Osteoblast (primary cell): ENCODE results near the gene JUN. TPM values are rescaled to one million over a fixed set of nuclear protein-coding genes. Genes with fewer than 3 reads are reported as not detected.

Source experiments
- DNase-seq: peaks from one replicate; pipeline ENCODE4 v3.0.0; 2011; ENCODE audit warnings: low spot score, mixed read lengths; ENCODE audit not compliant: insufficient read length; ENCODE audit errors: missing footprints
- H2AFZ ChIP-seq: 2 replicates; pipeline ENCODE4 v1.6.0; 2011; ENCODE audit warnings: mild to moderate bottlenecking, low read length
- H3K27ac ChIP-seq: 2 replicates; pipeline ENCODE4 v1.5.1; 2011; ENCODE audit warnings: mild to moderate bottlenecking, low read depth, low read length, moderate library complexity
- H3K27me3 ChIP-seq: 2 replicates; pipeline ENCODE4 v1.6.0; 2012; ENCODE audit warnings: mild to moderate bottlenecking, control low read depth, inconsistent platforms, low read length, moderate library complexity; ENCODE audit not compliant: insufficient read depth
- H3K36me3 ChIP-seq: 2 replicates; pipeline ENCODE4 v1.5.1; 2011; ENCODE audit warnings: mild to moderate bottlenecking, low read length, control low read depth, moderate library complexity; ENCODE audit not compliant: insufficient read depth
- H3K4me1 ChIP-seq: 2 replicates; pipeline ENCODE4 v1.5.1; 2011; ENCODE audit warnings: mild to moderate bottlenecking, low read length, control low read depth, moderate library complexity; ENCODE audit not compliant: insufficient read depth
- H3K4me2 ChIP-seq: 2 replicates; pipeline ENCODE4 v1.6.0; 2011; ENCODE audit warnings: mild to moderate bottlenecking, low read length; ENCODE audit not compliant: insufficient read depth
- H3K4me3 ChIP-seq: fragments of 200-600 bp; sonication (generic); 3 replicates; pipeline ENCODE4 v1.5.1; 2012; ENCODE audit warnings: mild to moderate bottlenecking, low read length, inconsistent platforms; ENCODE audit not compliant: insufficient read depth
- H3K79me2 ChIP-seq: 2 replicates; pipeline ENCODE4 v1.6.0; 2012; ENCODE audit warnings: mild to moderate bottlenecking, low read length, control low read depth, inconsistent platforms; ENCODE audit not compliant: insufficient read depth
- H3K9me3 ChIP-seq: 2 replicates; pipeline ENCODE4 v1.5.1; 2011; ENCODE audit warnings: low read depth, low read length, control low read depth
- H4K20me1 ChIP-seq: 2 replicates; pipeline ENCODE4 v1.6.0; 2012; ENCODE audit warnings: mild to moderate bottlenecking, low read length, control low read depth; ENCODE audit not compliant: insufficient read depth
- total RNA-seq: library from RNA; depleted of rRNA; stranded (reverse); fragments of >200 nt; gene quantifications from 2 replicates; pipeline ENCODE4 v1.2.3, GENCODE V29; 2012
- TF ChIP-seq, protein P1 (sequence below): IDR thresholded peaks from 2 replicates; pipeline ENCODE4 v1.5.1; 2011; ENCODE audit warnings: mild to moderate bottlenecking, low read depth, low read length, moderate library complexity; ENCODE audit errors: extremely low read depth

JUN gene
- total RNA-seq, 1 donor = 48.9 TPM

DNA sequence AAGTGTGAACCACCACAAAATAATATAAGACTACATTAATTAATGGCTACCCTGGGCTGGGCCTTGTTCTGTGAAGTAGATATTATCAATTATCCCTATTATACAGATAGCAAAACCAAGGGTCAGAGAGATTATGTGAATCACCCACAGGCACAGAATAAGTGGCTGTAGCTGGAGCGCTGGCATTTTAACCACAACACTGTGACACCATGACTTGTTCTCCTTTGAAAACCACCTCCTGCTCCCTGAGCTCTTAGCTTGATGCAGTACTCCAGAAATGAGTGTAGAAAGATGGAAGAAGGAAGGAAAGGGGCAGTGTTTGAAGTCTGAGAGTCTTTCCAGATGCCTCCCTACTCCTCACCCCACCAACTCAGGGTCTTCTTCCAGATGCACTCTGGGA, 29.5 kb upstream of the JUN start:
- H3K79me2 ChIP-seq = no peaks in the 10 kb centered on the region
- TF ChIP-seq, protein P1, sequence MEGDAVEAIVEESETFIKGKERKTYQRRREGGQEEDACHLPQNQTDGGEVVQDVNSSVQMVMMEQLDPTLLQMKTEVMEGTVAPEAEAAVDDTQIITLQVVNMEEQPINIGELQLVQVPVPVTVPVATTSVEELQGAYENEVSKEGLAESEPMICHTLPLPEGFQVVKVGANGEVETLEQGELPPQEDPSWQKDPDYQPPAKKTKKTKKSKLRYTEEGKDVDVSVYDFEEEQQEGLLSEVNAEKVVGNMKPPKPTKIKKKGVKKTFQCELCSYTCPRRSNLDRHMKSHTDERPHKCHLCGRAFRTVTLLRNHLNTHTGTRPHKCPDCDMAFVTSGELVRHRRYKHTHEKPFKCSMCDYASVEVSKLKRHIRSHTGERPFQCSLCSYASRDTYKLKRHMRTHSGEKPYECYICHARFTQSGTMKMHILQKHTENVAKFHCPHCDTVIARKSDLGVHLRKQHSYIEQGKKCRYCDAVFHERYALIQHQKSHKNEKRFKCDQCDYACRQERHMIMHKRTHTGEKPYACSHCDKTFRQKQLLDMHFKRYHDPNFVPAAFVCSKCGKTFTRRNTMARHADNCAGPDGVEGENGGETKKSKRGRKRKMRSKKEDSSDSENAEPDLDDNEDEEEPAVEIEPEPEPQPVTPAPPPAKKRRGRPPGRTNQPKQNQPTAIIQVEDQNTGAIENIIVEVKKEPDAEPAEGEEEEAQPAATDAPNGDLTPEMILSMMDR = no peak
- no peaks in the 10 kb centered on the region for H3K9me3 ChIP-seq
- H3K36me3 ChIP-seq = no peaks in the 10 kb centered on the region
- H3K4me2 ChIP-seq = no peak overlapping the region
- no peak overlapping the region for H2AFZ ChIP-seq
- no peaks in the 10 kb centered on the region for H4K20me1 ChIP-seq
- H3K27ac ChIP-seq = no peak overlapping the region
- H3K27me3 ChIP-seq = no peaks in the 10 kb centered on the region
- no peak for DNase-seq
- peaks cover 43% of the 10 kb centered on the region for H3K4me1 ChIP-seq
- no peak overlapping the region for H3K4me3 ChIP-seq

GRCh38 chr1:58812926-58813325, 29.1 kb upstream of the JUN start:
- Histone ChIP-seq H3K79me2 (no peaks in the 10 kb centered on the region), H3K4me3 (no peak overlapping the region), H3K27ac (no peak overlapping the region), H4K20me1 (no peaks in the 10 kb centered on the region), H3K27me3 (no peaks in the 10 kb centered on the region), H3K9me3 (no peaks in the 10 kb centered on the region), H2AFZ (no peak overlapping the region), H3K4me2 (no peak overlapping the region), H3K36me3 (no peaks in the 10 kb centered on the region), H3K4me1 (peaks cover 39% of the 10 kb centered on the region)
- DNase-seq = no peak
- TF ChIP-seq, protein P1 = no peak

GRCh38 chr1:58812468-58812867, 28.6 kb upstream of the JUN start:
- TF ChIP-seq, protein P1 = no peak
- Histone ChIP-seq H3K27ac (no peak overlapping the region), H4K20me1 (no peaks in the 10 kb centered on the region), H3K27me3 (no peaks in the 10 kb centered on the region), H3K36me3 (no peaks in the 10 kb centered on the region), H3K4me1 (peaks cover 35% of the 10 kb centered on the region), H3K4me3 (no peak overlapping the region), H3K9me3 (no peaks in the 10 kb centered on the region), H2AFZ (no peak overlapping the region), H3K4me2 (no peak overlapping the region), H3K79me2 (no peaks in the 10 kb centered on the region)
- DNase-seq = no peak

- Histone ChIP-seq H3K79me2 (no peaks in the 10 kb centered on the region), H4K20me1 (no peaks in the 10 kb centered on the region), H2AFZ (no peak overlapping the region), H3K9me3 (no peaks in the 10 kb centered on the region), H3K4me1 (peaks cover 29% of the 10 kb centered on the region), H3K4me3 (no peak overlapping the region), H3K36me3 (no peaks in the 10 kb centered on the region), H3K27me3 (no peaks in the 10 kb centered on the region), H3K4me2 (no peak overlapping the region), H3K27ac (no peak overlapping the region)
- TF ChIP-seq, protein P1 = no peak
- DNase-seq = no peak
Measured at GRCh38 chr1:58811303-58811702, 27.5 kb upstream of the JUN start.
